ENCODE results near the gene STPG2. TPM values are rescaled to one million over a fixed set of nuclear protein-coding genes. Genes with fewer than 3 reads are reported as not detected.

The STPG2 gene
- total and polyA plus RNA-seq, 2 of the 4 experiments (the other 2 are of a cell fraction): not detected

DNA sequence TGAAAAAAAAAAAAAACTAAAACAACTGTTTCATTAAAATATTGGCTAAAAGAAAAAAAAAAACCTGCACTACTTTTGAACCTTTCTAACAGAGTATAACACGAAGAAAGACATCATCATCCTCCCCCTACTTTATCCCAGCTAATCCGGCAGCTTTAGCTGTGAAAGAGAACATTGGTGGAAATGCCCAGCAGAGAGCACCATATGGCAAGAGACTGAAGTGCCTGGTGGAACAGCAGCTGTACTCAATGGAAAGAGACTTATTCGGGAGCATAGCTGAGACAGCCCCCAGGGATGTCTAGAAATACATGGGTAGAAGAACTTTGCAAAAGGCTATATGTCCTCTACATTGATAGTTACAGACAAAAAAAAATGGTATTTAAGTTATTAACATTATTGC, 30.3 kb downstream of the STPG2 start:
- H2BK5ac ChIP-seq (ENCODE audit: low read depth, low read length, poor library complexity, severe bottlenecking): no peak overlapping the region
- dilution Hi-C loops (cut with HindIII; ENCODE audit: low sequenced_read_pairs, unreplicated experiment) (no loop called here), intact Hi-C loops (cut with micrococcal nuclease) (no loop called here), in situ Hi-C loops (cut with MboI; ENCODE audit: low sequenced_read_pairs) (no loop called here)
- no peaks in the 10 kb centered on the region; the same call in none of the 2 replicates for H3K27me3 ChIP-seq (ENCODE audit: control insufficient read depth, insufficient read depth, low read length)
- no peak overlapping the region for H2AK9ac ChIP-seq (replicated peaks; ENCODE audit: low read depth, low read length, poor library complexity)
- no peak overlapping the region for H3K56ac ChIP-seq (ENCODE audit: extremely low read depth, insufficient read depth, low read length)
- H3K14ac ChIP-seq (replicated peaks; ENCODE audit: low read depth, low read length): no peak overlapping the region
- CTCF ChIA-PET: no interaction called here
- no peaks in the 10 kb centered on the region for H4K20me1 ChIP-seq (ENCODE audit: insufficient read depth, low read length)
- H3K18ac ChIP-seq (ENCODE audit: low read depth, low read length): no peak overlapping the region
- ATAC-seq (ENCODE audit: low read depth) (peak; percentile 35; the same call in 1 of the 2 replicates), DNase-seq (peak; percentile 25)
- no peak overlapping the region for H3K4me2 ChIP-seq (ENCODE audit: low read depth, low read length)
- no peak overlapping the region for H3K9ac ChIP-seq (ENCODE audit: low read depth, low read length)
- no peak overlapping the region for H3K4ac ChIP-seq (ENCODE audit: low read depth, low read length)
- no peaks in the 10 kb centered on the region for H3K79me1 ChIP-seq (ENCODE audit: low read depth in 1 of 2, low read length in 2 of 2)
- H3K4me1 ChIP-seq (ENCODE audit: control insufficient read depth, insufficient read depth, low read length): no peaks in the 10 kb centered on the region
- H4K8ac ChIP-seq (ENCODE audit: low read depth in 2 of 2, low read length in 2 of 2): no peak overlapping the region
- no peak overlapping the region for H2AK5ac ChIP-seq (ENCODE audit: low read depth, low read length)
- POLR2A ChIA-PET (ENCODE audit: unreplicated experiment): no interaction called here
- H2BK20ac ChIP-seq (ENCODE audit: low read depth, low read length): no peak overlapping the region
- no peak overlapping the region for H3K27ac ChIP-seq (ENCODE audit: insufficient read depth, low read length)
- BruUV-seq (replicated peaks): no TSS peak
- H3K4me3 ChIP-seq (ENCODE audit: insufficient read depth, low read depth, low read length): no peak overlapping the region
- H2BK15ac ChIP-seq (ENCODE audit: low read depth, low read length): no peak overlapping the region
- H4K91ac ChIP-seq (ENCODE audit: insufficient read depth, low read depth, low read length): no peak overlapping the region
- no peaks in the 10 kb centered on the region for H3K36me3 ChIP-seq (ENCODE audit: control insufficient read depth, insufficient read depth, low read length)
- H3K9me3 ChIP-seq (ENCODE audit: control insufficient read depth, insufficient read depth, low read length): 0 out of 2 replicates have a peak, but pooled peaks cover under 1% of the 10 kb centered on the region
- no peak overlapping the region for H3K23ac ChIP-seq (ENCODE audit: low read depth, low read length)
- H3K9me1 ChIP-seq (ENCODE audit: insufficient read depth, low read length): no peaks in the 10 kb centered on the region
- H4K5ac ChIP-seq (ENCODE audit: low read depth, low read length): no peak overlapping the region
- TF ChIP-seq FOS (IDR thresholded peaks at IDR 0.05; ENCODE audit: low read depth, low read length) (no peak), SMC3 (IDR thresholded peaks at IDR 0.05; ENCODE audit: low read depth, low read length) (0 out of 2 replicates have a peak, but pooled peaks have one; percentile 15), CEBPB (IDR thresholded peaks at IDR 0.05; ENCODE audit: low read depth, low read length) (no peak), RAD21 (IDR thresholded peaks at IDR 0.05; ENCODE audit: low read length) (peak; percentile 46)
- TF ChIP-seq, protein P1, sequence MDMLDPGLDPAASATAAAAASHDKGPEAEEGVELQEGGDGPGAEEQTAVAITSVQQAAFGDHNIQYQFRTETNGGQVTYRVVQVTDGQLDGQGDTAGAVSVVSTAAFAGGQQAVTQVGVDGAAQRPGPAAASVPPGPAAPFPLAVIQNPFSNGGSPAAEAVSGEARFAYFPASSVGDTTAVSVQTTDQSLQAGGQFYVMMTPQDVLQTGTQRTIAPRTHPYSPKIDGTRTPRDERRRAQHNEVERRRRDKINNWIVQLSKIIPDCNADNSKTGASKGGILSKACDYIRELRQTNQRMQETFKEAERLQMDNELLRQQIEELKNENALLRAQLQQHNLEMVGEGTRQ (IDR thresholded peaks at IDR 0.05; ENCODE audit: low read depth, low read length): no peak
- TF ChIP-seq, protein P2, sequence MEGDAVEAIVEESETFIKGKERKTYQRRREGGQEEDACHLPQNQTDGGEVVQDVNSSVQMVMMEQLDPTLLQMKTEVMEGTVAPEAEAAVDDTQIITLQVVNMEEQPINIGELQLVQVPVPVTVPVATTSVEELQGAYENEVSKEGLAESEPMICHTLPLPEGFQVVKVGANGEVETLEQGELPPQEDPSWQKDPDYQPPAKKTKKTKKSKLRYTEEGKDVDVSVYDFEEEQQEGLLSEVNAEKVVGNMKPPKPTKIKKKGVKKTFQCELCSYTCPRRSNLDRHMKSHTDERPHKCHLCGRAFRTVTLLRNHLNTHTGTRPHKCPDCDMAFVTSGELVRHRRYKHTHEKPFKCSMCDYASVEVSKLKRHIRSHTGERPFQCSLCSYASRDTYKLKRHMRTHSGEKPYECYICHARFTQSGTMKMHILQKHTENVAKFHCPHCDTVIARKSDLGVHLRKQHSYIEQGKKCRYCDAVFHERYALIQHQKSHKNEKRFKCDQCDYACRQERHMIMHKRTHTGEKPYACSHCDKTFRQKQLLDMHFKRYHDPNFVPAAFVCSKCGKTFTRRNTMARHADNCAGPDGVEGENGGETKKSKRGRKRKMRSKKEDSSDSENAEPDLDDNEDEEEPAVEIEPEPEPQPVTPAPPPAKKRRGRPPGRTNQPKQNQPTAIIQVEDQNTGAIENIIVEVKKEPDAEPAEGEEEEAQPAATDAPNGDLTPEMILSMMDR (conservative IDR thresholded peaks at IDR 0.05; ENCODE audit: low read depth, low read length): peak; percentile 32
- H2AFZ ChIP-seq (replicated peaks; ENCODE audit: low read length, poor library complexity): no peak overlapping the region
- no CpG with 5 or more reads among the region's 3 CpGs for WGBS, 2 experiments (ENCODE audit: extremely low coverage in 2 of 2, insufficient read length in 1 of 2)
- no peak overlapping the region for H2BK120ac ChIP-seq (ENCODE audit: low read depth, low read length)
